ENCODE data around the gene TOP3B.

GRCh38 chr22:22024440-22024839, 41.9 kb upstream of the TOP3B start:
- TF ChIP-seq, protein P1, sequence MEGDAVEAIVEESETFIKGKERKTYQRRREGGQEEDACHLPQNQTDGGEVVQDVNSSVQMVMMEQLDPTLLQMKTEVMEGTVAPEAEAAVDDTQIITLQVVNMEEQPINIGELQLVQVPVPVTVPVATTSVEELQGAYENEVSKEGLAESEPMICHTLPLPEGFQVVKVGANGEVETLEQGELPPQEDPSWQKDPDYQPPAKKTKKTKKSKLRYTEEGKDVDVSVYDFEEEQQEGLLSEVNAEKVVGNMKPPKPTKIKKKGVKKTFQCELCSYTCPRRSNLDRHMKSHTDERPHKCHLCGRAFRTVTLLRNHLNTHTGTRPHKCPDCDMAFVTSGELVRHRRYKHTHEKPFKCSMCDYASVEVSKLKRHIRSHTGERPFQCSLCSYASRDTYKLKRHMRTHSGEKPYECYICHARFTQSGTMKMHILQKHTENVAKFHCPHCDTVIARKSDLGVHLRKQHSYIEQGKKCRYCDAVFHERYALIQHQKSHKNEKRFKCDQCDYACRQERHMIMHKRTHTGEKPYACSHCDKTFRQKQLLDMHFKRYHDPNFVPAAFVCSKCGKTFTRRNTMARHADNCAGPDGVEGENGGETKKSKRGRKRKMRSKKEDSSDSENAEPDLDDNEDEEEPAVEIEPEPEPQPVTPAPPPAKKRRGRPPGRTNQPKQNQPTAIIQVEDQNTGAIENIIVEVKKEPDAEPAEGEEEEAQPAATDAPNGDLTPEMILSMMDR (IDR thresholded peaks at IDR 0.05) = no peak
- TF ChIP-seq EZH2 (IDR thresholded peaks at IDR 0.05) (no peak), EZH2phosphoT487 (IDR thresholded peaks at IDR 0.05) (no peak)

Data from neural progenitor cell (in vitro differentiated cells).